Smooth muscle cell (in vitro differentiated cells): Measurements from ENCODE around the gene RAVER1. TPM values are rescaled to one million over a fixed set of nuclear protein-coding genes. Genes with fewer than 3 reads are reported as not detected.
A peak's percentile ranks its signal among the peaks of the same experiment; 100 is the strongest.
"Not testable (repeated sequence)": the region's sequence is repeated elsewhere in the genome, so short reads cannot be mapped to it uniquely, and the experiment has no call there.

Experiments
- DNase-seq: peaks from one replicate; lab custom pipeline; 2025; ENCODE audit not compliant: unreplicated experiment; lab: John Stamatoyannopoulos, UW
- H2AFZ ChIP-seq: fragments of 200-600 bp; sonication (generic); 2 replicates; pipeline ENCODE4 v1.6.0; 2016; ENCODE audit warnings: antibody characterized with exemption, low read depth, mild to moderate bottlenecking
- H3F3A ChIP-seq: fragments of 200-600 bp; sonication (generic); 2 replicates; pipeline ENCODE4 v1.6.0; 2017; ENCODE audit warnings: antibody characterized with exemption, low read depth
- H3K27ac ChIP-seq: fragments of 200-600 bp; sonication (generic); 2 replicates; pipeline ENCODE4 v1.5.1; 2016; ENCODE audit warnings: low read depth, mild to moderate bottlenecking
- H3K27me3 ChIP-seq: fragments of 200-600 bp; sonication (generic); 2 replicates; pipeline ENCODE4 v1.6.1; 2016; ENCODE audit warnings: low read depth, mild to moderate bottlenecking
- H3K36me3 ChIP-seq: fragments of 200-600 bp; sonication (generic); 2 replicates; pipeline ENCODE4 v1.5.1; 2016; ENCODE audit warnings: low read depth
- H3K4me1 ChIP-seq: fragments of 200-600 bp; sonication (generic); 2 replicates; pipeline ENCODE4 v1.5.1; 2016; ENCODE audit warnings: low read depth
- H3K4me2 ChIP-seq: fragments of 200-600 bp; sonication (generic); 2 replicates; pipeline ENCODE4 v1.6.0; 2016; ENCODE audit warnings: mild to moderate bottlenecking
- H3K4me3 ChIP-seq: fragments of 200-600 bp; sonication (generic); 2 replicates; pipeline ENCODE4 v1.5.1; 2016; ENCODE audit warnings: mild to moderate bottlenecking
- H3K79me2 ChIP-seq: fragments of 200-600 bp; sonication (generic); 2 replicates; pipeline ENCODE4 v1.6.0; 2016; ENCODE audit warnings: low read depth, mild to moderate bottlenecking
- H3K9ac ChIP-seq: fragments of 200-600 bp; sonication (generic); 2 replicates; pipeline ENCODE4 v1.6.0; 2016; ENCODE audit warnings: low read depth
- H3K9me3 ChIP-seq: fragments of 200-600 bp; sonication (generic); replicated peaks from 2 replicates; pipeline ENCODE4 v1.5.1; 2016; ENCODE audit warnings: low read depth
- H4K20me1 ChIP-seq: fragments of 200-600 bp; sonication (generic); 2 replicates; pipeline ENCODE4 v1.6.0; 2016; ENCODE audit warnings: low read depth
- CTCF ChIP-seq: fragments of 200-600 bp; sonication (generic); IDR thresholded peaks from 2 replicates; pipeline ENCODE4 v1.5.1; 2017; ENCODE audit warnings: borderline replicate concordance, mild to moderate bottlenecking, antibody characterized with exemption; ENCODE audit not compliant: insufficient read depth, poor library complexity, severe bottlenecking
- WGBS: methylation state at CpG from one replicate; pipeline ENCODE4 v1.1.7; 2016; ENCODE audit warnings: low lambda C conversion rate; 5-methylcytosine and 5-hydroxymethylcytosine counted together
- polyA plus RNA-seq: library from polyadenylated mRNA; unstranded; fragments of >200 nt; fragmentation: Nextera tagmentation; extraction: Ambion mirVana; gene quantifications from 2 replicates; pipeline ENCODE4 v1.2.1, GENCODE V29; 2016
- total RNA-seq: library from RNA; depleted of rRNA; stranded (reverse); fragments of >200 nt; gene quantifications from 2 replicates; pipeline ENCODE4 v1.2.3, GENCODE V29; 2014

Gene RAVER1
- total RNA-seq (8.3 and 18.3 TPM in 2 replicates), polyA plus RNA-seq (35.5 and 43.0 TPM in 2 replicates)

- H3K36me3 ChIP-seq, result no peaks in the 10 kb centered on the region
- H3F3A ChIP-seq, result no peaks in the 10 kb centered on the region
- WGBS, result under 1% methylated on average over 75 of the region's 82 CpGs
- peak; percentile 94 for DNase-seq
- peak within 1 kb of the TSS; percentile 51 for H2AFZ ChIP-seq
- peak within 1 kb of the TSS; percentile 89 for H3K27ac ChIP-seq
- peaks cover 26% of the 10 kb centered on the region for H3K79me2 ChIP-seq
- peaks cover 8% of the 10 kb centered on the region for H3K4me1 ChIP-seq
- H4K20me1 ChIP-seq, result peaks cover 44% of the 10 kb centered on the region
- peak within 1 kb of the TSS; percentile 91 for H3K4me2 ChIP-seq
- peak within 1 kb of the TSS; percentile 94 for H3K9ac ChIP-seq
- no peak for TF ChIP-seq CTCF
- H3K9me3 ChIP-seq, result no peaks in the 10 kb centered on the region
- H3K27me3 ChIP-seq, result no peaks in the 10 kb centered on the region
- peak within 1 kb of the TSS; percentile 92 for H3K4me3 ChIP-seq
Observed at GRCh38 chr19:10332965-10333757, at the start of gene RAVER1. TSS of gene RAVER1 (minus strand) at chr19:10333529. CDS start at chr19:10333507, 22 bp downstream.

GRCh38 chr19:10383223-10383499 is 49.8 kb upstream of the RAVER1 start:
- not testable (repeated sequence) for H2AFZ ChIP-seq, H3K4me2 ChIP-seq, H3K4me3 ChIP-seq, DNase-seq, H3K4me1 ChIP-seq, H3F3A ChIP-seq, H3K9me3 ChIP-seq, H3K9ac ChIP-seq, H3K27ac ChIP-seq, H3K36me3 ChIP-seq, H3K27me3 ChIP-seq, H4K20me1 ChIP-seq, H3K79me2 ChIP-seq
- WGBS, result 95% methylated on average over 8 of the region's 8 CpGs

- WGBS, result under 1% methylated on average over 54 of the region's 58 CpGs
- H4K20me1 ChIP-seq, result no peaks in the 10 kb centered on the region
- peak within 1 kb of the TSS; percentile 50 for H3K27ac ChIP-seq
- H3K4me1 ChIP-seq, result peaks cover 8% of the 10 kb centered on the region
- no peak for TF ChIP-seq CTCF
- peak within 1 kb of the TSS; percentile 87 for H3K4me3 ChIP-seq
- H3K79me2 ChIP-seq, result peaks cover 8% of the 10 kb centered on the region
- peak within 1 kb of the TSS; percentile 98 for H3K4me2 ChIP-seq
- no peaks in the 10 kb centered on the region for H3F3A ChIP-seq
- no peaks in the 10 kb centered on the region for H3K9me3 ChIP-seq
- no peaks in the 10 kb centered on the region for H3K27me3 ChIP-seq
- peak within 1 kb of the TSS; percentile 85 for H3K9ac ChIP-seq
- DNase-seq, result peak; percentile 88
- H2AFZ ChIP-seq, result peak within 1 kb of the TSS; percentile 76
- no peaks in the 10 kb centered on the region for H3K36me3 ChIP-seq
Observed at GRCh38 chr19:10380313-10381102, 47.2 kb upstream of the RAVER1 start, which contains the start of gene TYK2. TSS of gene TYK2 (minus strand) at chr19:10380572. CDS start at chr19:10378406, 2,166 bp downstream.

- Histone ChIP-seq H3K4me3 (peak overlapping the region; percentile 87), H3K4me2 (peak overlapping the region; percentile 92), H3K27ac (no peak overlapping the region), H3K79me2 (peaks cover 8% of the 10 kb centered on the region), H3K4me1 (peaks cover 8% of the 10 kb centered on the region), H3K9me3 (no peaks in the 10 kb centered on the region), H3F3A (no peaks in the 10 kb centered on the region), H3K9ac (peak overlapping the region; percentile 85), H3K36me3 (no peaks in the 10 kb centered on the region), H4K20me1 (no peaks in the 10 kb centered on the region), H2AFZ (peak overlapping the region; percentile 76), H3K27me3 (no peaks in the 10 kb centered on the region)
- TF ChIP-seq CTCF, result no peak
- DNase-seq, result no peak
- 1% methylated on average over 10 of the region's 10 CpGs for WGBS
Observed at GRCh38 chr19:10379880-10380312, 46.6 kb upstream of the RAVER1 start.
